CD8-positive, alpha-beta memory T cell (primary cell): ENCODE measurements around the gene ARHGDIA. TPM values are rescaled to one million over a fixed set of nuclear protein-coding genes. Genes with fewer than 3 reads are reported as not detected.

Source experiments
- CTCF ChIA-PET: fragments of 350-600 bp; sonication (Branson Sonifier 250); formaldehyde crosslinking; loops from one replicate; lab custom pipeline; 2021; ENCODE audit warnings: antibody characterized with exemption; lab: Charles Lee
- POLR2A ChIA-PET: fragments of 350-600 bp; sonication (Branson Sonifier 250); formaldehyde crosslinking; loops from one replicate; lab custom pipeline; 2021; ENCODE audit warnings: antibody characterized with exemption; lab: Charles Lee
- DNase-seq, 5 donors: peaks; one replicate each; pipeline versions ENCODE4 v3.0.0 to v3.0.0-alpha.2; 2020 to 2022; ENCODE audit warnings: mixed read lengths in 1 of 5
- H3K27ac ChIP-seq: one replicate; pipeline ENCODE4 v1.7.0; 2013; ENCODE audit warnings: low read depth, mild to moderate bottlenecking, low read length, moderate library complexity
- H3K27me3 ChIP-seq: 2 replicates; pipeline ENCODE4 v1.7.0; 2013; ENCODE audit warnings: low read length, mild to moderate bottlenecking; ENCODE audit not compliant: insufficient read depth, poor library complexity, severe bottlenecking
- H3K36me3 ChIP-seq: 2 replicates; pipeline ENCODE4 v1.7.0; 2013; ENCODE audit warnings: mild to moderate bottlenecking, low read length, moderate library complexity; ENCODE audit not compliant: insufficient read depth
- H3K4me1 ChIP-seq: 2 replicates; pipeline ENCODE4 v1.7.0; 2013; ENCODE audit warnings: mild to moderate bottlenecking, low read length, moderate library complexity; ENCODE audit not compliant: insufficient read depth
- H3K4me3 ChIP-seq: 2 replicates; pipeline ENCODE4 v1.7.0; 2013; ENCODE audit warnings: mild to moderate bottlenecking, low read length
- H3K9me3 ChIP-seq: 2 replicates; pipeline ENCODE4 v1.7.0; 2013; ENCODE audit warnings: mild to moderate bottlenecking, low read length
- H3K27ac Mint-ChIP-seq, 8 donors: one replicate each; pipeline ENCODE4 v1.8.0; 2020 to 2021; ENCODE audit warnings: mixed read lengths in 8 of 8, mild to moderate bottlenecking in 6 of 8, inconsistent platforms in 3 of 8, moderate library complexity in 3 of 8
- H3K27me3 Mint-ChIP-seq, 2 donors: one replicate each; pipeline ENCODE4 v1.8.0; 2020 to 2021; ENCODE audit warnings: mixed read lengths in 2 of 2, mild to moderate bottlenecking in 1 of 2, moderate library complexity in 1 of 2
- H3K36me3 Mint-ChIP-seq, 3 donors: one replicate each; pipeline ENCODE4 v1.8.0; 2020 to 2021; ENCODE audit warnings: mixed read lengths in 3 of 3, inconsistent platforms in 1 of 3, mild to moderate bottlenecking in 1 of 3
- H3K4me1 Mint-ChIP-seq, 3 donors: one replicate each; pipeline ENCODE4 v1.8.0; 2020 to 2021; ENCODE audit warnings: mixed read lengths in 3 of 3, inconsistent platforms in 1 of 3, mild to moderate bottlenecking in 1 of 3
- H3K4me3 Mint-ChIP-seq, 7 donors: one replicate each; pipeline ENCODE4 v1.8.0; 2020 to 2021; ENCODE audit warnings: mixed read lengths in 7 of 7, mild to moderate bottlenecking in 6 of 7, moderate library complexity in 4 of 7, inconsistent platforms in 2 of 7
- H3K9me3 Mint-ChIP-seq, 5 donors: one replicate each; pipeline ENCODE4 v1.8.0; 2020 to 2022; ENCODE audit warnings: mixed read lengths in 5 of 5, mild to moderate bottlenecking in 3 of 5, moderate library complexity in 2 of 5, inconsistent platforms in 1 of 5
- polyA plus RNA-seq: library from polyadenylated mRNA; unstranded; fragments of 300-500 nt; fragmentation: Illumina TruSeq; gene quantifications from one replicate; pipeline ENCODE4 v1.2.3, GENCODE V29; 2021
- total RNA-seq, 2 experiments: library from RNA; stranded (reverse); gene quantifications; one replicate each; pipeline ENCODE4 v1.2.3, GENCODE V29; 2021

The ARHGDIA gene
- total and polyA plus RNA-seq, 3 experiments from 2014 or later = 237 to 677 (median 662) TPM

GRCh38 chr17:81900181-81900820 is 29.2 kb upstream of the ARHGDIA start:
- H3K4me3 Mint-ChIP-seq = peak overlapping the region in 1 of 7 donors; percentile 81
- H3K9me3 Mint-ChIP-seq = no peaks in the 10 kb centered on the region
- Histone ChIP-seq H3K9me3 (no peaks in the 10 kb centered on the region), H3K36me3 (no peaks in the 10 kb centered on the region), H3K4me3 (no peak overlapping the region), H3K27me3 (peaks cover 7% of the 10 kb centered on the region), H3K27ac (no peak overlapping the region), H3K4me1 (no peaks in the 10 kb centered on the region)
- no peak for DNase-seq
- POLR2A ChIA-PET = no interaction called here
- peaks cover 4 to 7% (median 6%) of the 10 kb centered on the region in 3 donors for H3K4me1 Mint-ChIP-seq
- peaks cover 8 to 12% of the 10 kb centered on the region in 2 donors for H3K27me3 Mint-ChIP-seq
- peaks cover 0 to 50% (median 8%) of the 10 kb centered on the region in 3 donors for H3K36me3 Mint-ChIP-seq
- CTCF ChIA-PET = no interaction called here
- H3K27ac Mint-ChIP-seq = peak overlapping the region in 1 of 8 donors; percentile 36

DNA sequence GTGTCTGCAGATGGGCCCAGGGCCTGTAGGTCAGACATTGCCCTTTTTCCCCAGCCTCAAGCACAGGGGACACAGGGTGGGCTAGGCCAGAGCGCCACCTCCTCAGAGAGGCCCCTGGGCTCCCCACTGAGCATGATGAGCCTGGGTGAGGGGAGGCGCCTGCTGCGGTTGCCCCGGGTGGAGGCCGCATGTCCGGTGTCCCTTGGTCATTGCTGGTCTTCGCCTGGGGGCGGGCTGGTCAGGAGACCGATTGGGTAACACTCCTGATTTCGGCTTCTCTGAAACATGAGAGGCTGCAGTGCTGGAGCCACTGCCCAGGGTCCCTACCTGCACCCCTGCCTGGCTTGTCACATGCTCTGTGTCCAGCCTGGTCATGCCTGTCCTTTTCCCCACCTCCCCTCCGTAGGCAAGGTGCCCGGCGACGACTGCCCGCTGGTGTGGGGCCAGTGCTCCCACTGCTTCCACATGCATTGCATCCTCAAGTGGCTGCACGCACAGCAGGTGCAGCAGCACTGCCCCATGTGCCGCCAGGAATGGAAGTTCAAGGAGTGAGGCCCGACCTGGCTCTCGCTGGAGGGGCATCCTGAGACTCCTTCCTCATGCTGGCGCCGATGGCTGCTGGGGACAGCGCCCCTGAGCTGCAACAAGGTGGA is 28.5 kb upstream of the ARHGDIA start:
- no peaks in the 10 kb centered on the region for H3K9me3 Mint-ChIP-seq
- peaks cover 0 to 49% (median 8%) of the 10 kb centered on the region in 3 donors for H3K36me3 Mint-ChIP-seq
- Histone ChIP-seq H3K27me3 (peaks cover 7% of the 10 kb centered on the region), H3K36me3 (no peaks in the 10 kb centered on the region), H3K27ac (no peak overlapping the region), H3K4me3 (no peak overlapping the region), H3K9me3 (no peaks in the 10 kb centered on the region), H3K4me1 (no peaks in the 10 kb centered on the region)
- peak overlapping the region in 1 of 8 donors; percentile 25 for H3K27ac Mint-ChIP-seq
- POLR2A ChIA-PET = no interaction called here
- no peak for DNase-seq
- peaks cover 8 to 12% of the 10 kb centered on the region in 2 donors for H3K27me3 Mint-ChIP-seq
- CTCF ChIA-PET = no interaction called here
- H3K4me3 Mint-ChIP-seq = no peak overlapping the region
- peaks cover 4 to 7% (median 6%) of the 10 kb centered on the region in 3 donors for H3K4me1 Mint-ChIP-seq

DNA sequence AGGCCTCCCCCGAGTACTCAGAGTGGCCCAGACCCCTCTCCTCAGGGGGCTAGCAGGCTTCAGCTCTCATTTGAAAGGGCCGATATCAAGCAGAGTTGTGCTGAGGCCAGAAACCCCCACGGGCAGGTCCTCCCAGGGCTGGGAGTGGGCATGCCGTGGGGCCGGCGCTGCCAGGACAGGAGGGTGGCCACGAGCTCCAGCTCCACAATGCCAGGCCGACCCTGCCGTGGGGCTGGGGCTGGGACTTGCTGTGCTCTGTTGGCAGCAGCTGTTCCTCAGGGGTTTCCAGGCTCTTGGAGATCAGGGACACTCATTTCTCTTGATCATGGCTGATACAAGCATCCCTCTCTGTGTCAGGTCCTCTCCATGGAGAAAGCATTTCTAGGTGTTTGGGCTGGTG is 27.7 kb upstream of the ARHGDIA start:
- CTCF ChIA-PET = no interaction called here
- Mint-ChIP-seq H3K36me3 (peaks cover 0 to 50% (median 8%) of the 10 kb centered on the region in 3 donors), H3K9me3 (no peaks in the 10 kb centered on the region), H3K4me1 (peaks cover 4 to 7% (median 6%) of the 10 kb centered on the region in 3 donors), H3K27me3 (peaks cover 8 to 12% of the 10 kb centered on the region in 2 donors), H3K27ac (no peak overlapping the region), H3K4me3 (no peak overlapping the region)
- H3K27ac ChIP-seq = no peak overlapping the region
- no peak for DNase-seq
- H3K4me1 ChIP-seq = no peaks in the 10 kb centered on the region
- POLR2A ChIA-PET = no interaction called here
- no peaks in the 10 kb centered on the region for H3K9me3 ChIP-seq
- no peak overlapping the region for H3K4me3 ChIP-seq
- H3K36me3 ChIP-seq = no peaks in the 10 kb centered on the region
- peaks cover 7% of the 10 kb centered on the region for H3K27me3 ChIP-seq

GRCh38 chr17:81898029-81898866 is 27.1 kb upstream of the ARHGDIA start:
- peaks cover 0 to 50% (median 8%) of the 10 kb centered on the region in 3 donors for H3K36me3 Mint-ChIP-seq
- H3K9me3 ChIP-seq = no peaks in the 10 kb centered on the region
- peaks cover 7% of the 10 kb centered on the region for H3K27me3 ChIP-seq
- H3K4me1 ChIP-seq = no peaks in the 10 kb centered on the region
- peak overlapping the region in 1 of 8 donors; percentile 41 for H3K27ac Mint-ChIP-seq
- CTCF ChIA-PET = no interaction called here
- no peak for DNase-seq
- POLR2A ChIA-PET = no interaction called here
- H3K4me3 Mint-ChIP-seq = no peak overlapping the region
- H3K27ac ChIP-seq = no peak overlapping the region
- H3K9me3 Mint-ChIP-seq = no peaks in the 10 kb centered on the region
- no peaks in the 10 kb centered on the region for H3K36me3 ChIP-seq
- H3K27me3 Mint-ChIP-seq = peaks cover 8 to 12% of the 10 kb centered on the region in 2 donors
- H3K4me3 ChIP-seq = no peak overlapping the region
- peaks cover 4 to 7% (median 6%) of the 10 kb centered on the region in 3 donors for H3K4me1 Mint-ChIP-seq

DNA sequence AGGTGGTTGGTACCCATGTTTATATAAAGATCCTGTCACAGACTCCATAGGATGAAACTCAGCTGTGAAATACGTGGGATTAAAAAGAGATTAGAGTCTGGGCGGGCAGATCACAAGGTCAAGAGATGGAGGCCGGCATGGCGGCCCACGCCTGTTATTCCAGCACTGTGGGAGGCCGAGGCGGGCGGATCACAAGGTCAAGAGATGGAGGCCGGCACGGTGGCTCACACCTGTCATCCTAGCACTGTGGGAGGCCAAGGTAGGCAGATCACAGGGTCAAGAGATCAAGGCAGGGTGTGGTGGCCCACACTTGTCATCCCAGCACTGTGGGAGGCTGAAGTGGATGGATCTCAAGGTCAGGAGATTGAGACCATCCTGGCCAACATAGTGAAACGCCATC is 24.3 kb upstream of the ARHGDIA start:
- Histone ChIP-seq H3K4me1 (peaks cover 8% of the 10 kb centered on the region), H3K27me3 (no peaks in the 10 kb centered on the region), H3K4me3 (no peak overlapping the region), H3K27ac (no peak overlapping the region), H3K9me3 (no peaks in the 10 kb centered on the region), H3K36me3 (peaks cover under 1% of the 10 kb centered on the region)
- Mint-ChIP-seq H3K4me3 (peak overlapping the region in 2 of 7 donors; percentile 13 to 34), H3K36me3 (peaks cover 0 to 54% (median 3%) of the 10 kb centered on the region in 3 donors), H3K9me3 (peaks cover 0 to 2% (median 0%) of the 10 kb centered on the region in 5 donors), H3K27ac (no peak overlapping the region), H3K27me3 (peaks cover 0 to 3% of the 10 kb centered on the region in 2 donors), H3K4me1 (peaks cover 2 to 14% (median 4%) of the 10 kb centered on the region in 3 donors)
- no peak for DNase-seq
- ChIA-PET CTCF (no interaction called here), POLR2A (no interaction called here)

DNA sequence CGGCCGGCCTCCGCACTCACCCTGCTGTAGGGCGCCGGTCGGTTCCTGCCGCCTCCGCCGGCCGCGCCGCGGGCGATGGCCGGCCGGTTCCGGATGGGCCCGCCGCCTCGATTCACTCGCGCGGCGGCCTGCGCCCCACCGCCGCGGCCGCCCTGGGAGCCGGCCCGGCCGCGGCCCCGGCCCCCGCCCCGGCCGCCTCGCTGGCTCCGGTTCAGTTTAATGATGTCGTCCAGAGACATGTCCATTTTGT is 20.1 kb upstream of the ARHGDIA start:
- peaks cover 36% of the 10 kb centered on the region for H3K36me3 ChIP-seq
- peaks cover 19 to 35% (median 19%) of the 10 kb centered on the region in 3 donors for H3K4me1 Mint-ChIP-seq
- DNase-seq = no peak
- H3K27me3 ChIP-seq = no peaks in the 10 kb centered on the region
- ChIA-PET CTCF (no interaction called here), POLR2A (interaction anchor here (1.5 to 2.1 kb wide), 2 partner anchors 19 to 30 kb away, joined by 3 to 8 read pairs; no protein-coding TSS in a partner anchor)
- H3K9me3 Mint-ChIP-seq = peaks cover 0 to 2% (median 0%) of the 10 kb centered on the region in 5 donors
- H3K4me3 Mint-ChIP-seq = peak overlapping the region; percentile 92 to 98 (median 94)
- no peaks in the 10 kb centered on the region for H3K9me3 ChIP-seq
- H3K27ac ChIP-seq = peak overlapping the region; percentile 73
- peaks cover 0 to 56% (median 4%) of the 10 kb centered on the region in 3 donors for H3K36me3 Mint-ChIP-seq
- H3K4me1 ChIP-seq = peaks cover 22% of the 10 kb centered on the region
- H3K27me3 Mint-ChIP-seq = peaks cover 0 to 1% of the 10 kb centered on the region in 2 donors
- no peak overlapping the region for H3K4me3 ChIP-seq
- peak overlapping the region; percentile 96 to 99 (median 98) for H3K27ac Mint-ChIP-seq

DNA sequence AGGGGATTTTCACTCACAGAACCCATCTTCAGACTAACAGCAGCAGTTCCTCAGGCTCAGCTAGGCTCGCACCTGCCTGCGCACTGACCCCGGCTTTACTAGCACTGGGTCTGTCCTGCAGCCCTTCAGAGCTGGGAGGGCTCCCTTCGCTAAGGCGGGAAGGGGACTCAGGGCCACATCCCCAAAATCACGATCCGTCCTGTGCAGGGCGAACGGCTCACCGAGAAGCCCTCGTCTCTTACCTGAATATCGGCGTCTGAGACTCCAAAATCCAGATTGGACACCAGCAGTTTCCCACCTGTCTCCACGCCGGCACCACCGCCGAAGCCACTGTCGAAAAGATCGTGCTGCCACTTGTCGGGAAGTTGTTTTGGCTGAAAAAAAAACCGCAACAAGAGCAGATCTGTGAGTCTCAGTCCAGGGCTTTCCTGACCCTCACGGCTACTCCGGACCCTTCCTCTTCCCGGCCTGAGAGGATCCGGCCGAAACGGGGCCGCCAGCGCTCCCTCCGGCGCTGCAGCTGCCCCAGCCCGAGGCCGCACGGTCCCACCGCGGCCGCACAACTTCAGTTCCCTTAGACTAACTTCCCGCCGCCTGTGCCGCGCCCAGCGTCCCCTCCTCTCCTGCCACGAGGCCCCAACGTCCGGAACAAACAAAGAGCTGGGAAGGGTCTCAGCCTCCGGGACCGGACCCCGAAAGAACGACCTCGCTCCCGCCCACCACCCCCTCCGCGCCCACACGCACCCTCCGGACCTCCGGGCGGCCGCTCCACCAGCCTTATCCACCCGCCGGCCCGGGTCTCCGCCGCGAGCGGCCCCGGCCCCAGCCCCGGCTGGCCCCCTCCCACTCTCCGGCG is 19.5 kb upstream of the ARHGDIA start:
- H3K27me3 Mint-ChIP-seq = peaks cover 0 to 1% of the 10 kb centered on the region in 2 donors
- peak overlapping the region; percentile 73 for H3K27ac ChIP-seq
- H3K27ac Mint-ChIP-seq = peak overlapping the region; percentile 89 to 98 (median 94)
- H3K9me3 Mint-ChIP-seq = peaks cover 0 to 2% (median 0%) of the 10 kb centered on the region in 5 donors
- H3K9me3 ChIP-seq = no peaks in the 10 kb centered on the region
- peaks cover 22% of the 10 kb centered on the region for H3K4me1 ChIP-seq
- ChIA-PET POLR2A (interaction anchor here (1.4 to 2.1 kb wide), 2 partner anchors 19 to 21 kb away, joined by 3 to 8 read pairs; no protein-coding TSS in a partner anchor), CTCF (no interaction called here)
- H3K36me3 Mint-ChIP-seq = peaks cover 0 to 60% (median 4%) of the 10 kb centered on the region in 3 donors
- no peaks in the 10 kb centered on the region for H3K27me3 ChIP-seq
- peaks cover 42% of the 10 kb centered on the region for H3K36me3 ChIP-seq
- peaks cover 19 to 35% (median 20%) of the 10 kb centered on the region in 3 donors for H3K4me1 Mint-ChIP-seq
- peak overlapping the region; percentile 61 for H3K4me3 ChIP-seq
- H3K4me3 Mint-ChIP-seq = peak overlapping the region; percentile 84 to 93 (median 88)
- DNase-seq = no peak
